HCT116 (cell line): ENCODE measurements around the gene CLCF1. TPM values are rescaled to one million over a fixed set of nuclear protein-coding genes. Genes with fewer than 3 reads are reported as not detected.

Experiments
- ATAC-seq: fragments of 200-7000 bp; cut with Tn5 transposase; 2 replicates; pipeline ENCODE4 v1.9.1; 2020; ENCODE audit warnings: mild to moderate bottlenecking, moderate library complexity
- BruUV-seq: library from RNA; stranded (reverse); fragments of 400-500 nt; replicated peaks from 2 replicates; lab custom pipeline; 2021; lab: Mats Ljungman, UMichigan
- CTCF ChIA-PET: fragments of 300-600 bp; sonication (Branson Sonifier 250); formaldehyde crosslinking; loops from one replicate; lab custom pipeline; 2021; ENCODE audit warnings: antibody characterized with exemption; lab: Charles Lee
- POLR2A ChIA-PET: fragments of 300-600, 350-600 bp; sonication (Branson Sonifier 250); formaldehyde crosslinking; loops from one replicate; lab custom pipeline; 2021; ENCODE audit warnings: antibody characterized with exemption; lab: Charles Lee
- RAD21 ChIA-PET, 2 experiments: fragments of 300-600 bp; sonication (Branson Sonifier 250); formaldehyde crosslinking; loops; one replicate each; lab custom pipeline; 2023; ENCODE audit warnings: low total read pairs in 2 of 2; ENCODE audit not compliant: uncharacterized antibody in 2 of 2, unreplicated experiment in 2 of 2, low non-redundant PET in 1 of 2; lab: Charles Lee
- DNase-seq: peaks from one replicate; pipeline ENCODE4 v3.0.0-alpha.2; 2010; ENCODE audit warnings: low read depth, low spot score
- H2AFZ ChIP-seq: fragments of 200-600 bp; shearing (Covaris generic), sonication (generic); 2 replicates; pipeline ENCODE4 v1.6.1; 2017; ENCODE audit warnings: low read depth, mixed run types, mixed read lengths, antibody characterized with exemption, low read length; ENCODE audit not compliant: poor library complexity, severe bottlenecking
- H3K27ac ChIP-seq: 2 replicates; pipeline ENCODE4 v1.5.1; 2012; ENCODE audit warnings: low read depth, low read length
- H3K27me3 ChIP-seq: fragments of 200-600 bp; sonication (generic); 2 replicates; pipeline ENCODE4 v1.6.1; 2016; ENCODE audit warnings: mixed run types, low read length, mixed read lengths; ENCODE audit not compliant: insufficient read depth
- H3K36me3 ChIP-seq, 2 experiments: fragments of 200-500 bp in 1 of 2; fragments of 200-600 bp in 1 of 2; sonication (Bioruptor generic) in 1 of 2; sonication (generic) in 1 of 2; 2 replicates each; pipeline versions ENCODE4 v1.5.1 to v1.6.1; 2014 to 2016; ENCODE audit warnings: low read length in 2 of 2, inconsistent platforms in 1 of 2, mixed read lengths in 1 of 2, mixed run types in 1 of 2; ENCODE audit not compliant: insufficient read depth in 2 of 2, control insufficient read depth in 1 of 2
- H3K4me1 ChIP-seq, 2 experiments: fragments of 200-600 bp in 1 of 2; sonication (generic) in 1 of 2; 2 replicates each; pipeline versions ENCODE4 v1.5.1 to v1.6.1; 2012 to 2017; ENCODE audit warnings: low read length in 2 of 2, inconsistent platforms in 1 of 2, mild to moderate bottlenecking in 1 of 2, mixed read lengths in 1 of 2, mixed run types in 1 of 2, moderate library complexity in 1 of 2; ENCODE audit not compliant: insufficient read depth in 2 of 2, control insufficient read depth in 1 of 2
- H3K4me2 ChIP-seq: fragments of 200-600 bp; sonication (generic); 2 replicates; pipeline ENCODE4 v1.6.1; 2017; ENCODE audit warnings: mixed run types, low read length, mixed read lengths
- H3K4me3 ChIP-seq, 2 experiments: fragments of 200-600 bp in 1 of 2; sonication (generic) in 1 of 2; replicated peaks in 1 of 2; 2 replicates each; pipeline ENCODE4 v1.5.1; 2011 to 2016; ENCODE audit warnings: low read length in 2 of 2, control low read depth in 1 of 2, low read depth in 1 of 2, mild to moderate bottlenecking in 1 of 2, mixed read lengths in 1 of 2, mixed run types in 1 of 2
- H3K79me2 ChIP-seq: fragments of 200-600 bp; sonication (generic); 2 replicates; pipeline ENCODE4 v1.6.1; 2017; ENCODE audit warnings: mild to moderate bottlenecking, mixed run types, low read length, moderate library complexity, mixed read lengths; ENCODE audit not compliant: insufficient read depth
- H3K9ac ChIP-seq: fragments of 200-600 bp; sonication (generic); 2 replicates; pipeline ENCODE4 v1.6.1; 2016; ENCODE audit warnings: low read length, mixed read lengths
- H3K9me2 ChIP-seq: fragments of 200-600 bp; sonication (generic), shearing (Covaris generic); 2 replicates; pipeline ENCODE4 v1.6.1; 2017; ENCODE audit warnings: mixed run types, mild to moderate bottlenecking, moderate library complexity; ENCODE audit not compliant: insufficient read depth
- H3K9me3 ChIP-seq, 2 experiments: fragments of 200-500 bp in 1 of 2; fragments of 200-600 bp in 1 of 2; sonication (Bioruptor generic) in 1 of 2; sonication (generic) in 1 of 2; 2 replicates each; pipeline ENCODE4 v1.6.1; 2014 to 2017; ENCODE audit warnings: low read length in 2 of 2, mixed read lengths in 2 of 2, inconsistent platforms in 1 of 2, low read depth in 1 of 2, mild to moderate bottlenecking in 1 of 2, mixed run types in 1 of 2, moderate library complexity in 1 of 2; ENCODE audit not compliant: control insufficient read depth in 1 of 2, insufficient read depth in 1 of 2
- H4K20me1 ChIP-seq: fragments of 200-600 bp; sonication (generic), shearing (Covaris generic); 2 replicates; pipeline ENCODE4 v1.6.1; 2017; ENCODE audit warnings: mixed run types, mild to moderate bottlenecking, moderate library complexity; ENCODE audit not compliant: insufficient read depth
- ATF3 ChIP-seq: IDR thresholded peaks from 2 replicates; pipeline ENCODE4 v1.6.1; 2012
- EGR1 ChIP-seq: IDR thresholded peaks from 2 replicates; pipeline ENCODE4 v1.6.1; 2012; ENCODE audit warnings: low read depth
- EZH2 ChIP-seq: fragments of 200-600 bp; sonication (generic); IDR thresholded peaks from 2 replicates; pipeline ENCODE4 v1.6.1; 2017; ENCODE audit warnings: antibody characterized with exemption, mixed run types
- JUND ChIP-seq: IDR thresholded peaks from 2 replicates; pipeline ENCODE4 v1.6.1; 2012
- POLR2A ChIP-seq: IDR thresholded peaks from 2 replicates; pipeline ENCODE4 v1.7.0; 2011; ENCODE audit warnings: borderline replicate concordance; ENCODE audit not compliant: insufficient read depth, insufficient read length; ENCODE audit errors: extremely low read depth
- POLR2AphosphoS5 ChIP-seq: IDR thresholded peaks from 2 replicates; pipeline ENCODE4 v1.6.1; 2011; ENCODE audit warnings: mild to moderate bottlenecking, low read depth, low read length, moderate library complexity
- RAD21 ChIP-seq: IDR thresholded peaks from 2 replicates; pipeline ENCODE4 v1.6.1; 2012; ENCODE audit warnings: low read depth, mild to moderate bottlenecking
- SIN3A ChIP-seq: IDR thresholded peaks from 2 replicates; pipeline ENCODE4 v1.6.1; 2012; ENCODE audit warnings: low read depth
- SP1 ChIP-seq: IDR thresholded peaks from 2 replicates; pipeline ENCODE4 v1.6.1; 2012; ENCODE audit warnings: low read depth
- TCF7L2 ChIP-seq: IDR thresholded peaks from 2 replicates; pipeline ENCODE4 v1.7.0; 2011; ENCODE audit warnings: borderline replicate concordance, inconsistent platforms; ENCODE audit not compliant: insufficient read depth, insufficient read length; ENCODE audit errors: extremely low read depth
- YY1 ChIP-seq: IDR thresholded peaks from 2 replicates; pipeline ENCODE4 v1.6.1; 2011; ENCODE audit warnings: low read length, low read depth, moderate library complexity, mild to moderate bottlenecking; ENCODE audit not compliant: insufficient replicate concordance; ENCODE audit errors: extremely low read depth
- ZBTB33 ChIP-seq: IDR thresholded peaks from 2 replicates; pipeline ENCODE4 v1.6.1; 2011; ENCODE audit warnings: mild to moderate bottlenecking, low read length, moderate library complexity; ENCODE audit not compliant: insufficient replicate concordance; ENCODE audit errors: extremely low read depth
- intact Hi-C: fragments of 100-400 bp; cut with micrococcal nuclease; formaldehyde crosslinking; loops from 2 replicates; pipeline ENCODE4 v1.10.0; 2022
- total RNA-seq: library from RNA; stranded (reverse); gene quantifications from one replicate; pipeline ENCODE4 v1.2.1, GENCODE V29; 2021; ENCODE audit not compliant: unreplicated experiment
- TF ChIP-seq, protein P1 (sequence below), 3 experiments: fragments of 200-600 bp in 1 of 3; sonication (generic) in 1 of 3; IDR thresholded peaks in 2 of 3; conservative IDR thresholded peaks in 1 of 3; 2 replicates each; pipeline ENCODE4 v1.5.1; 2012 to 2017; ENCODE audit warnings: low read depth in 2 of 3, low read length in 2 of 3, antibody characterized with exemption in 1 of 3, borderline replicate concordance in 1 of 3, control low read depth in 1 of 3, mild to moderate bottlenecking in 1 of 3, mixed read lengths in 1 of 3, mixed run types in 1 of 3, moderate library complexity in 1 of 3; ENCODE audit not compliant: insufficient read depth in 1 of 3

Gene CLCF1
- total RNA-seq, 1 experiment from 2014 or later, result 12.2 TPM

GRCh38 chr11:67332081-67332691 lies 41.2 kb downstream of the CLCF1 start:
- RAD21 ChIA-PET, result no interaction called here

More at GRCh38 chr11:67332081-67332691, 41.2 kb downstream of the CLCF1 start:
- no peak overlapping the region for H2AFZ ChIP-seq
- intact Hi-C loops, result no loop called here
- H3K4me3 ChIP-seq, result no peak overlapping the region
- POLR2A ChIA-PET, result no interaction called here
- DNase-seq, result no peak
- H3K9ac ChIP-seq, result no peak overlapping the region
- BruUV-seq, result no TSS peak
- no peaks in the 10 kb centered on the region for H3K4me1 ChIP-seq
- no peaks in the 10 kb centered on the region; a peak in 1 of 4 replicates for H3K36me3 ChIP-seq
- no peak overlapping the region for H3K4me2 ChIP-seq
- no peaks in the 10 kb centered on the region for H3K9me3 ChIP-seq
- H3K79me2 ChIP-seq, result no peaks in the 10 kb centered on the region
- CTCF ChIA-PET, result no interaction called here
- no peak overlapping the region for H3K27ac ChIP-seq
- H4K20me1 ChIP-seq, result no peaks in the 10 kb centered on the region
- ATAC-seq, result no peak
- TF ChIP-seq POLR2AphosphoS5, result no peak
- TF ChIP-seq SP1, result no peak
- TF ChIP-seq YY1, result no peak
- no peak for TF ChIP-seq ZBTB33
- TF ChIP-seq POLR2A, result no peak
- TF ChIP-seq, protein P1, sequence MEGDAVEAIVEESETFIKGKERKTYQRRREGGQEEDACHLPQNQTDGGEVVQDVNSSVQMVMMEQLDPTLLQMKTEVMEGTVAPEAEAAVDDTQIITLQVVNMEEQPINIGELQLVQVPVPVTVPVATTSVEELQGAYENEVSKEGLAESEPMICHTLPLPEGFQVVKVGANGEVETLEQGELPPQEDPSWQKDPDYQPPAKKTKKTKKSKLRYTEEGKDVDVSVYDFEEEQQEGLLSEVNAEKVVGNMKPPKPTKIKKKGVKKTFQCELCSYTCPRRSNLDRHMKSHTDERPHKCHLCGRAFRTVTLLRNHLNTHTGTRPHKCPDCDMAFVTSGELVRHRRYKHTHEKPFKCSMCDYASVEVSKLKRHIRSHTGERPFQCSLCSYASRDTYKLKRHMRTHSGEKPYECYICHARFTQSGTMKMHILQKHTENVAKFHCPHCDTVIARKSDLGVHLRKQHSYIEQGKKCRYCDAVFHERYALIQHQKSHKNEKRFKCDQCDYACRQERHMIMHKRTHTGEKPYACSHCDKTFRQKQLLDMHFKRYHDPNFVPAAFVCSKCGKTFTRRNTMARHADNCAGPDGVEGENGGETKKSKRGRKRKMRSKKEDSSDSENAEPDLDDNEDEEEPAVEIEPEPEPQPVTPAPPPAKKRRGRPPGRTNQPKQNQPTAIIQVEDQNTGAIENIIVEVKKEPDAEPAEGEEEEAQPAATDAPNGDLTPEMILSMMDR (IDR thresholded peaks at IDR 0.05 in 2 of 3, conservative IDR thresholded peaks at IDR 0.05 in 1 of 3; ENCODE audit: borderline replicate concordance in 1 of 3, insufficient read depth in 1 of 3, low read depth in 2 of 3, low read length in 2 of 3), result no peak
- no peak for TF ChIP-seq ATF3
- no peak for TF ChIP-seq EZH2
- TF ChIP-seq JUND, result no peak
- TF ChIP-seq RAD21, result no peak
- TF ChIP-seq TCF7L2, result no peak
- no peak for TF ChIP-seq SIN3A
- no peak for TF ChIP-seq EGR1
- TF ChIP-seq, all 23 proteins: peak for 0
- H3K9me2 ChIP-seq, result no peaks in the 10 kb centered on the region
- H3K27me3 ChIP-seq, result no peaks in the 10 kb centered on the region
